HG03095 (cell line): ENCODE measurements around the gene RASL11A.
"Not testable (repeated sequence)": the region's sequence is repeated elsewhere in the genome, so short reads cannot be mapped to it uniquely, and the experiment has no call there.

Source experiments
- ATAC-seq: cut with Tn5 transposase; IDR thresholded peaks from one replicate; pipeline ENCODE4 v1.9.1; 2021; ENCODE audit warnings: moderate library complexity; ENCODE audit not compliant: unreplicated experiment

RASL11A gene

GRCh38 chr13:27298849-27299248, 28.2 kb downstream of the RASL11A start:
- no peak for ATAC-seq

GRCh38 chr13:27300406-27300805, 29.8 kb downstream of the RASL11A start:
- not testable (repeated sequence) for ATAC-seq

- no peak for ATAC-seq
Measured at GRCh38 chr13:27300941-27301586, 30.4 kb downstream of the RASL11A start.

- no peak for ATAC-seq
Measured at GRCh38 chr13:27302643-27303262, 32.1 kb downstream of the RASL11A start.

- ATAC-seq = no peak
Measured at GRCh38 chr13:27304099-27304498, 33.5 kb downstream of the RASL11A start.

- no peak for ATAC-seq
Measured at GRCh38 chr13:27304611-27305010, 34.0 kb downstream of the RASL11A start.

GRCh38 chr13:27306364-27306763, 35.7 kb downstream of the RASL11A start:
- ATAC-seq = no peak

GRCh38 chr13:27308941-27309340, 38.3 kb downstream of the RASL11A start:
- ATAC-seq = no peak

- ATAC-seq = no peak
Measured at GRCh38 chr13:27309401-27309958, 38.9 kb downstream of the RASL11A start.

GRCh38 chr13:27309967-27310598, 39.5 kb downstream of the RASL11A start:
- ATAC-seq = no peak

- no peak for ATAC-seq
Measured at GRCh38 chr13:27310946-27311345, 40.3 kb downstream of the RASL11A start.

GRCh38 chr13:27311518-27312210, 41.0 kb downstream of the RASL11A start:
- ATAC-seq = no peak

GRCh38 chr13:27313770-27314169, 43.1 kb downstream of the RASL11A start:
- ATAC-seq = no peak

GRCh38 chr13:27319404-27319803, 48.8 kb downstream of the RASL11A start:
- ATAC-seq = no peak

GRCh38 chr13:27321468-27322431, 51.1 kb downstream of the RASL11A start:
- ATAC-seq = no peak

- not testable (repeated sequence) for ATAC-seq
Measured at GRCh38 chr13:27322443-27322842, 51.8 kb downstream of the RASL11A start.
